ENCODE data around the gene SLC27A5. TPM values are rescaled to one million over a fixed set of nuclear protein-coding genes. Genes with fewer than 3 reads are reported as not detected.

Gene SLC27A5
- total and polyA plus RNA-seq, 9 of the 15 experiments (the other 6 are each of a cell fraction or from before 2014, with no cell fraction given), result 42.2 to 318 (median 64.7) TPM

DNA sequence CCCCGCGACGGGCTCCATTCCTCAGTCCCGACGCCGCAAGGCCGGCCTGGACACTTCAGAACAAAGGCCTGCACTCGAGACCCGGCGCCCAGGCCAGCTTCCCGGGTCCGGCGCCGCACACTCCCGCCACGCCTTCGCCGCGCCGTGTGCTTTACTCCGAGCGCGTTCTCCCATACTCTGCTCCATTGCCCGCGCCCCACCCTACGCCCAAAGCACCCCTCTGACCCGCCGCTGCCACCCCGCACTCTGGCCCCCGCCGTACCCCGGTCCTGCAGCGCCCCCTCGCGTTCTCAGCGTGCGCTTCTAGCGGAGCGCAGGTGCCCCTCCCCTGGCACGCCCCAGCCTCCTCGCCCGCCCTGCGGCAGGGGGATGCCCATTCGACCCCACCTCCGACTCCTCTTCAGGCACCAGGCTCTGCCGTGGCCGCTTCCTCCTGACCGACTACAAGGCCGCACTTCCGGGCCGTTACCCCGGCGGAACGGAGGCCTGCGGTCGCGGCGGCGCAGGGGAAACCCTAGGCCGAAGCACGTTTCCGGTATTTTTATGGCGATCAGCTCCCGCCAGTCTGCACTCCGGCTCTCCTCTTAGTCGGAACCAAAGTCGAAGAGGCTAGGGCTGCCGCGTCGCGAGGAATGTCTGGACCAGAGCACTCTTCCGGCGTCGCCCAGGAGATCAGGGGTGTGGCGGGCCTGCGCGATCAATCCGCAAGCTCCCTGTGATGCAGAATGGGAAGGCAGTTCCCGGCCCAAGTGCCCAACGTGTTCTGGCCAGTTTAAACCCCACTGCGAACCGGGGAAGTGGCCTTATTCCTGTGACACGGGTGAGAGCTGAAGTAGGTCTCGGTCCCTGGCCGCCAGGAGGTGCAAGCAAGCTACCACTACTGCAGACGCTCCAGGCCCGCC lies 7.8 kb upstream of the SLC27A5 start, which contains the start of gene ZBTB45 (continued):
- TF ChIP-seq CCNT2 (IDR thresholded peaks at IDR 0.05; ENCODE audit: borderline replicate concordance, extremely low read depth, insufficient read length, low read depth, low read length), result peak; percentile 52
- no peak for TF ChIP-seq TEAD2 (tag; IDR thresholded peaks at IDR 0.05)
- TF ChIP-seq, protein P1, sequence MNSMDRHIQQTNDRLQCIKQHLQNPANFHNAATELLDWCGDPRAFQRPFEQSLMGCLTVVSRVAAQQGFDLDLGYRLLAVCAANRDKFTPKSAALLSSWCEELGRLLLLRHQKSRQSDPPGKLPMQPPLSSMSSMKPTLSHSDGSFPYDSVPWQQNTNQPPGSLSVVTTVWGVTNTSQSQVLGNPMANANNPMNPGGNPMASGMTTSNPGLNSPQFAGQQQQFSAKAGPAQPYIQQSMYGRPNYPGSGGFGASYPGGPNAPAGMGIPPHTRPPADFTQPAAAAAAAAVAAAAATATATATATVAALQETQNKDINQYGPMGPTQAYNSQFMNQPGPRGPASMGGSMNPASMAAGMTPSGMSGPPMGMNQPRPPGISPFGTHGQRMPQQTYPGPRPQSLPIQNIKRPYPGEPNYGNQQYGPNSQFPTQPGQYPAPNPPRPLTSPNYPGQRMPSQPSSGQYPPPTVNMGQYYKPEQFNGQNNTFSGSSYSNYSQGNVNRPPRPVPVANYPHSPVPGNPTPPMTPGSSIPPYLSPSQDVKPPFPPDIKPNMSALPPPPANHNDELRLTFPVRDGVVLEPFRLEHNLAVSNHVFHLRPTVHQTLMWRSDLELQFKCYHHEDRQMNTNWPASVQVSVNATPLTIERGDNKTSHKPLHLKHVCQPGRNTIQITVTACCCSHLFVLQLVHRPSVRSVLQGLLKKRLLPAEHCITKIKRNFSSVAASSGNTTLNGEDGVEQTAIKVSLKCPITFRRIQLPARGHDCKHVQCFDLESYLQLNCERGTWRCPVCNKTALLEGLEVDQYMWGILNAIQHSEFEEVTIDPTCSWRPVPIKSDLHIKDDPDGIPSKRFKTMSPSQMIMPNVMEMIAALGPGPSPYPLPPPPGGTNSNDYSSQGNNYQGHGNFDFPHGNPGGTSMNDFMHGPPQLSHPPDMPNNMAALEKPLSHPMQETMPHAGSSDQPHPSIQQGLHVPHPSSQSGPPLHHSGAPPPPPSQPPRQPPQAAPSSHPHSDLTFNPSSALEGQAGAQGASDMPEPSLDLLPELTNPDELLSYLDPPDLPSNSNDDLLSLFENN (IDR thresholded peaks at IDR 0.05; ENCODE audit: low read depth in 2 of 2, low read length in 2 of 2), result peak in 1 of 2 experiments; percentile 56; a peak in 1 of 4 replicates
- TF ChIP-seq PRPF4 (IDR thresholded peaks at IDR 0.05; ENCODE audit: insufficient read depth, low read depth, low read length, poor library complexity, severe bottlenecking), result peak; percentile 53
- TF ChIP-seq ZSCAN32 (CRISPR knock-in tag; IDR thresholded peaks at IDR 0.05), result no peak
- no peak; the same call in 1 of the 2 replicates for TF ChIP-seq FOSL1 (tag; conservative IDR thresholded peaks at IDR 0.05)
- TF ChIP-seq ZNF778 (CRISPR knock-in tag; IDR thresholded peaks at IDR 0.05), result no peak
- no peak for TF ChIP-seq FOXA1 (IDR thresholded peaks at IDR 0.05; ENCODE audit: borderline replicate concordance)
- TF ChIP-seq ARID2 (IDR thresholded peaks at IDR 0.05), result peak; percentile 90
- no peak; the same call in 1 of the 2 replicates for TF ChIP-seq KLF16 (IDR thresholded peaks at IDR 0.05)
- peak; percentile 34; the same call in 1 of the 2 replicates for TF ChIP-seq ZBTB17 (CRISPR knock-in tag; IDR thresholded peaks at IDR 0.05)
- TF ChIP-seq, protein P2, sequence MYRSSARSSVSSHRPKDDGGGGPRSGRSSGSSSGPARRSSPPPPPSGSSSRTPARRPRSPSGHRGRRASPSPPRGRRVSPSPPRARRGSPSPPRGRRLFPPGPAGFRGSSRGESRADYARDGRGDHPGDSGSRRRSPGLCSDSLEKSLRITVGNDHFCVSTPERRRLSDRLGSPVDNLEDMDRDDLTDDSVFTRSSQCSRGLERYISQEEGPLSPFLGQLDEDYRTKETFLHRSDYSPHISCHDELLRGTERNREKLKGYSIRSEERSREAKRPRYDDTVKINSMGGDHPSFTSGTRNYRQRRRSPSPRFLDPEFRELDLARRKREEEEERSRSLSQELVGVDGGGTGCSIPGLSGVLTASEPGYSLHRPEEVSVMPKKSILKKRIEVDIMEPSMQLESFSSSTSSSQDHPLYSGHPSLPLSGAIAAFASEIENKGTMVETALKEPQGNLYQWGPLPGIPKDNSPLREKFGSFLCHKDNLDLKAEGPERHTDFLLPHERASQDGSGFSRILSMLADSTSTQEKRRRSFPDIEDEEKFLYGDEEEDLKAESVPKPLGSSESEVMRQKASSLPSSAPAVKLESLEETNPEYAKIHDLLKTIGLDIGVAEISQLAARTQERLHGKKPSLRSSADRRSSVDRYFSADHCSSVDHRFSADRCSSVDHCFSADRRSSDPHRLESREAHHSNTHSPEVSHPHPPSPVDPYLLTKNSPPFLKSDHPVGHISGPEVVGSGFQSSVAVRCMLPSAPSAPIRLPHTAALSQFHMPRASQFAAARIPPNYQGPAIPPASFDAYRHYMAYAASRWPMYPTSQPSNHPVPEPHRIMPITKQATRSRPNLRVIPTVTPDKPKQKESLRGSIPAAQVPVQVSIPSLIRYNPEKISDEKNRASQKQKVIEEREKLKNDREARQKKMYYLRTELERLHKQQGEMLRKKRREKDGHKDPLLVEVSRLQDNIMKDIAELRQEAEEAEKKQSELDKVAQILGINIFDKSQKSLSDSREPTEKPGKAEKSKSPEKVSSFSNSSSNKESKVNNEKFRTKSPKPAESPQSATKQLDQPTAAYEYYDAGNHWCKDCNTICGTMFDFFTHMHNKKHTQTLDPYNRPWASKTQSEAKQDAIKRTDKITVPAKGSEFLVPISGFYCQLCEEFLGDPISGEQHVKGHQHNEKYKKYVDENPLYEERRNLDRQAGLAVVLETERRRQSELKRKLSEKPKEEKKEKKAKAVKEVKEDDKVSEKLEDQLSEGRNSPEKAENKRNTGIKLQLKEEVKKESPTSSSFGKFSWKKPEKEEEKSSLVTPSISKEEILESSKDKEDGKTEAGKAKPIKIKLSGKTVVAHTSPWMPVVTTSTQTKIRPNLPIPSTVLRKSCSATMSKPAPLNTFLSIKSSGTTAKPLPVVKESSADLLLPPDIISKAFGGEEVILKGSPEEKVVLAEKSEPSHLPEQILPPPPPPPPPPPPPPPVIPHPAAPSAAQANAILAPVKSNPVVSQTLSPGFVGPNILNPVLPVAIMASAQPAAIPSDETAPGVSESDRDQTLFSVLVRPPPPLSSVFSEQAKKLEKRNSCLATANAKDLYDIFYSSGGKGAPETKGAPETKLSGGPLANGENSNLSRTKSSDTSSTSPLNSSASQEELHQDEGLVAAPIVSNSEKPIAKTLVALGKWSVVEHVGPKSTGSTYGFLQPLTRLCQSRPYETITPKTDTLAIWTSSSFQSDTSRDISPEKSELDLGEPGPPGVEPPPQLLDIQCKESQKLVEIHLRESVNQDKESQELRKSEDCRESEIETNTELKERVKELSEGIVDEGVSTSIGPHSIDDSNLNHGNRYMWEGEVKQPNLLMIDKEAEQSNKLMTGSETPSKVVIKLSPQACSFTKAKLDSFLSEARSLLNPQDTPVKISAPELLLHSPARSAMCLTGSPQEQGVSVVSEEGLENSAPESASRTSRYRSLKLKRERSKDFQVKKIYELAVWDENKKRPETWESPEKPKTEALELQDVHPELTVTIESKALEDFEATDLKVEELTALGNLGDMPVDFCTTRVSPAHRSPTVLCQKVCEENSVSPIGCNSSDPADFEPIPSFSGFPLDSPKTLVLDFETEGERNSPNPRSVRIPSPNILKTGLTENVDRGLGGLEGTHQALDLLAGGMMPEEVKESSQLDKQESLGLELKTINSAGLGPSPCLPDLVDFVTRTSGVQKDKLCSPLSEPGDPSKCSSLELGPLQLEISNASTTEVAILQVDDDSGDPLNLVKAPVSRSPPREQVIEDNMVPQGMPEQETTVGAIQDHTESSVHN (IDR thresholded peaks at IDR 0.05; ENCODE audit: borderline replicate concordance in 1 of 2, low read depth in 1 of 2), result no peak
- TF ChIP-seq, protein P3, sequence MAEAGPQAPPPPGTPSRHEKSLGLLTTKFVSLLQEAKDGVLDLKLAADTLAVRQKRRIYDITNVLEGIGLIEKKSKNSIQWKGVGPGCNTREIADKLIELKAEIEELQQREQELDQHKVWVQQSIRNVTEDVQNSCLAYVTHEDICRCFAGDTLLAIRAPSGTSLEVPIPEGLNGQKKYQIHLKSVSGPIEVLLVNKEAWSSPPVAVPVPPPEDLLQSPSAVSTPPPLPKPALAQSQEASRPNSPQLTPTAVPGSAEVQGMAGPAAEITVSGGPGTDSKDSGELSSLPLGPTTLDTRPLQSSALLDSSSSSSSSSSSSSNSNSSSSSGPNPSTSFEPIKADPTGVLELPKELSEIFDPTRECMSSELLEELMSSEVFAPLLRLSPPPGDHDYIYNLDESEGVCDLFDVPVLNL (CRISPR knock-in tag; IDR thresholded peaks at IDR 0.05; ENCODE audit: low read depth), result no peak; the same call in 1 of the 2 replicates

Data from K562 (cell line).